ENCODE data around the gene COL26A1. TPM values are rescaled to one million over a fixed set of nuclear protein-coding genes. Genes with fewer than 3 reads are reported as not detected.

COL26A1 gene
- total and polyA plus RNA-seq, 2 of the 4 experiments (the other 2 are of a cell fraction) = not detected

- no peak overlapping the region for H3K4ac ChIP-seq (ENCODE audit: low read depth, low read length)
- POLR2A ChIA-PET (ENCODE audit: unreplicated experiment) = interaction anchor here (0.7 kb wide), 1 partner anchor 63 kb away, joined by 9 read pairs; no protein-coding TSS in a partner anchor
These were observed 102.5 kb downstream of the COL26A1 start for GRCh38 chr7:101465131-101465530.

More at GRCh38 chr7:101465131-101465530, 102.5 kb downstream of the COL26A1 start:
- WGBS, 2 experiments (ENCODE audit: extremely low coverage in 2 of 2, insufficient read length in 1 of 2) = 80% methylated on average over 3 of the region's 5 CpGs; no CpG with 5 or more reads in 1 of the 2 experiments
- H3K9me3 ChIP-seq (ENCODE audit: control insufficient read depth, insufficient read depth, low read length) = no peaks in the 10 kb centered on the region
- no peak overlapping the region for H3K14ac ChIP-seq (replicated peaks; ENCODE audit: low read depth, low read length)
- CTCF ChIA-PET = interaction anchor here (1.0 kb wide), 1 partner anchor 14 kb away, joined by 6 read pairs; no protein-coding TSS in a partner anchor
- no peaks in the 10 kb centered on the region for H4K20me1 ChIP-seq (ENCODE audit: insufficient read depth, low read length)
- no TSS peak for BruUV-seq (replicated peaks)
- no peak overlapping the region for H3K56ac ChIP-seq (ENCODE audit: extremely low read depth, insufficient read depth, low read length)
- H3K79me1 ChIP-seq (ENCODE audit: low read depth in 1 of 2, low read length in 2 of 2) = no peaks in the 10 kb centered on the region
- in situ Hi-C loops (cut with MboI; ENCODE audit: low sequenced_read_pairs) = loop anchor here (25.0 kb wide), 1 partner anchor 503 kb away; the partner anchor contains the start of gene MUC12
- no peak overlapping the region for H2AK5ac ChIP-seq (ENCODE audit: low read depth, low read length)
- no peak overlapping the region for H2BK5ac ChIP-seq (ENCODE audit: low read depth, low read length, poor library complexity, severe bottlenecking)
- no peak overlapping the region for H4K8ac ChIP-seq (ENCODE audit: low read depth in 2 of 2, low read length in 2 of 2)
- no peak overlapping the region for H2AFZ ChIP-seq (replicated peaks; ENCODE audit: low read length, poor library complexity)
- no peak overlapping the region for H3K4me3 ChIP-seq (ENCODE audit: insufficient read depth, low read depth, low read length)
- H4K5ac ChIP-seq (ENCODE audit: low read depth, low read length) = no peak overlapping the region
- dilution Hi-C loops (cut with HindIII; ENCODE audit: low sequenced_read_pairs, unreplicated experiment) = no loop called here
- no peak overlapping the region for H3K9ac ChIP-seq (ENCODE audit: low read depth, low read length)
- H2AK9ac ChIP-seq (replicated peaks; ENCODE audit: low read depth, low read length, poor library complexity) = no peak overlapping the region
- no peak overlapping the region for H2BK15ac ChIP-seq (ENCODE audit: low read depth, low read length)
- no peak for DNase-seq
- no peaks in the 10 kb centered on the region for H3K36me3 ChIP-seq (ENCODE audit: control insufficient read depth, insufficient read depth, low read length)
- H2BK20ac ChIP-seq (ENCODE audit: low read depth, low read length) = no peak overlapping the region
- H3K27me3 ChIP-seq (ENCODE audit: control insufficient read depth, insufficient read depth, low read length) = peaks cover 14% of the 10 kb centered on the region
- H3K18ac ChIP-seq (ENCODE audit: low read depth, low read length) = no peak overlapping the region
- H2BK120ac ChIP-seq (ENCODE audit: low read depth, low read length) = no peak overlapping the region
- H3K4me1 ChIP-seq (ENCODE audit: control insufficient read depth, insufficient read depth, low read length) = peaks cover 1% of the 10 kb centered on the region; the same call in 1 of the 2 replicates
- TF ChIP-seq MAZ (IDR thresholded peaks at IDR 0.05; ENCODE audit: borderline replicate concordance, low read depth, low read length) = no peak
- no peak for TF ChIP-seq RAD21 (IDR thresholded peaks at IDR 0.05; ENCODE audit: low read length)
- no peak for TF ChIP-seq USF2 (IDR thresholded peaks at IDR 0.05; ENCODE audit: low read depth, low read length)
- no peak for TF ChIP-seq FOS (IDR thresholded peaks at IDR 0.05; ENCODE audit: low read depth, low read length)
- TF ChIP-seq POLR2A (IDR thresholded peaks at IDR 0.05; ENCODE audit: low read depth, low read length) = no peak
- TF ChIP-seq SMC3 (IDR thresholded peaks at IDR 0.05; ENCODE audit: low read depth, low read length) = no peak
- TF ChIP-seq RCOR1 (IDR thresholded peaks at IDR 0.05; ENCODE audit: insufficient replicate concordance, low read length) = no peak
- no peak for TF ChIP-seq CTCF (conservative IDR thresholded peaks at IDR 0.05; ENCODE audit: low read depth, low read length)
- TF ChIP-seq MAFK (IDR thresholded peaks at IDR 0.05; ENCODE audit: low read depth, low read length) = no peak
- no peak overlapping the region for H3K27ac ChIP-seq (ENCODE audit: insufficient read depth, low read length)
- no peak overlapping the region for H4K91ac ChIP-seq (ENCODE audit: insufficient read depth, low read depth, low read length)
- no peak overlapping the region for H3K4me2 ChIP-seq (ENCODE audit: low read depth, low read length)
- intact Hi-C loops (cut with micrococcal nuclease) = no loop called here
- H3K23ac ChIP-seq (ENCODE audit: low read depth, low read length) = no peak overlapping the region
- no peak for ATAC-seq (ENCODE audit: low read depth)
- no peaks in the 10 kb centered on the region for H3K9me1 ChIP-seq (ENCODE audit: insufficient read depth, low read length)
